ENCODE data around the gene PALMD. TPM values are rescaled to one million over a fixed set of nuclear protein-coding genes. Genes with fewer than 3 reads are reported as not detected.
A peak's percentile ranks its signal among the peaks of the same experiment; 100 is the strongest.

Gene PALMD
- total RNA-seq, 4 donors from 2014 or later, result 60.7 to 254 (median 79.1) TPM

GRCh38 chr1:99644279-99645004, 1.5 kb upstream of the PALMD start:
- Histone ChIP-seq H3K9me3 (no peaks in the 10 kb centered on the region), H3K4me3 (peak overlapping the region in 3 of 4 donors; percentile 63 to 73 (median 68)), H3K4me1 (peaks cover 25 to 31% of the 10 kb centered on the region in 2 donors), H3K27ac (peak overlapping the region; percentile 88 to 97 (median 90)), H3K27me3 (no peaks in the 10 kb centered on the region), H3K36me3 (no peaks in the 10 kb centered on the region)
- ATAC-seq (no peak), DNase-seq (no peak)
- TF ChIP-seq CTCF (IDR thresholded peaks at IDR 0.05 in 4 of 5, conservative IDR thresholded peaks at IDR 0.05 in 1 of 5), result no peak
- TF ChIP-seq POLR2A (IDR thresholded peaks at IDR 0.05), result no peak
- in situ Hi-C loops (cut with MboI; ENCODE audit: low sequenced_read_pairs in 4 of 4) (no loop called here), intact Hi-C loops (cut with DNase I; ENCODE audit: low total_unique reads) (loop anchor here (5.0 kb wide), 2 partner anchors 162 to 393 kb away; a partner anchor contains a TSS)

GRCh38 chr1:99645203-99645602, 710 bp upstream of the PALMD start:
- DNase-seq, result peak; percentile 58 to 72
- in situ Hi-C loops (cut with MboI; ENCODE audit: low sequenced_read_pairs in 4 of 4) (no loop called here), intact Hi-C loops (cut with DNase I; ENCODE audit: low total_unique reads) (loop anchor here (5.0 kb wide), 2 partner anchors 163 to 392 kb away; a partner anchor contains a TSS)
- H3K27me3 ChIP-seq, result no peaks in the 10 kb centered on the region
- peak overlapping the region; percentile 63 to 76 (median 70) for H3K4me3 ChIP-seq
- H3K4me1 ChIP-seq, result peaks cover 32 to 37% of the 10 kb centered on the region in 2 donors
- H3K27ac ChIP-seq, result peak overlapping the region; percentile 88 to 97 (median 90)
- H3K36me3 ChIP-seq, result no peaks in the 10 kb centered on the region
- TF ChIP-seq CTCF (IDR thresholded peaks at IDR 0.05 in 4 of 5, conservative IDR thresholded peaks at IDR 0.05 in 1 of 5) (no peak), POLR2A (IDR thresholded peaks at IDR 0.05) (no peak)
- no peaks in the 10 kb centered on the region for H3K9me3 ChIP-seq
- peak; percentile 47 to 71 for ATAC-seq

GRCh38 chr1:99646868-99647267, 955 bp downstream of the PALMD start:
- Histone ChIP-seq H3K4me3 (peak overlapping the region; percentile 63 to 76 (median 70)), H3K36me3 (no peaks in the 10 kb centered on the region), H3K27me3 (no peaks in the 10 kb centered on the region), H3K27ac (peak overlapping the region; percentile 88 to 97 (median 90)), H3K9me3 (no peaks in the 10 kb centered on the region), H3K4me1 (peaks cover 49 to 54% of the 10 kb centered on the region in 2 donors)
- in situ Hi-C loops (cut with MboI; ENCODE audit: low sequenced_read_pairs in 4 of 4) (no loop called here), intact Hi-C loops (cut with DNase I; ENCODE audit: low total_unique reads) (loop anchor here (1.0 to 5.0 kb wide), 5 partner anchors 14 to 390 kb away; a partner anchor contains a TSS)
- peak in 1 of 5 experiments; percentile 3 for TF ChIP-seq CTCF (IDR thresholded peaks at IDR 0.05 in 4 of 5, conservative IDR thresholded peaks at IDR 0.05 in 1 of 5)
- no peak for TF ChIP-seq POLR2A (IDR thresholded peaks at IDR 0.05)
- DNase-seq (no peak), ATAC-seq (no peak)

- peaks cover 53 to 59% of the 10 kb centered on the region in 2 donors for H3K4me1 ChIP-seq
- no peaks in the 10 kb centered on the region for H3K9me3 ChIP-seq
- H3K36me3 ChIP-seq, result no peaks in the 10 kb centered on the region
- in situ Hi-C loops (cut with MboI; ENCODE audit: low sequenced_read_pairs in 4 of 4), result no loop called here
- peak in 1 of 2 donors; percentile 45 for ATAC-seq
- no peaks in the 10 kb centered on the region for H3K27me3 ChIP-seq
- intact Hi-C loops (cut with DNase I; ENCODE audit: low total_unique reads), result loop anchor here (2.0 to 5.0 kb wide), 3 partner anchors 13 to 390 kb away; a partner anchor contains a TSS
- peak in 1 of 2 donors; percentile 27 for DNase-seq
- peak overlapping the region; percentile 88 to 97 (median 90) for H3K27ac ChIP-seq
- peak overlapping the region; percentile 63 to 76 (median 70) for H3K4me3 ChIP-seq
- TF ChIP-seq POLR2A (IDR thresholded peaks at IDR 0.05) (no peak), CTCF (IDR thresholded peaks at IDR 0.05 in 4 of 5, conservative IDR thresholded peaks at IDR 0.05 in 1 of 5) (no peak)
Observed at GRCh38 chr1:99647490-99647889, 1.6 kb downstream of the PALMD start.
